MCF 10A (cell line): Measurements from ENCODE around the gene TDRD12. TPM values are rescaled to one million over a fixed set of nuclear protein-coding genes. Genes with fewer than 3 reads are reported as not detected.

Experiments used
- BruUV-seq: library from RNA; stranded (reverse); fragments of 400-500 nt; replicated peaks from 2 replicates; lab custom pipeline; 2021; lab: Mats Ljungman, UMichigan
- CTCF ChIA-PET: fragments of 300-600 bp; sonication (Branson Sonifier 250); formaldehyde crosslinking; extraction: SDS; loops from one replicate; lab custom pipeline; 2021; ENCODE audit warnings: antibody characterized with exemption, inconsistent platforms; lab: Yijun Ruan, JAX
- POLR2A ChIA-PET: fragments of 300-600, 350-650 bp; sonication (Branson Sonifier 250); formaldehyde crosslinking; extraction: SDS; loops from one replicate; lab custom pipeline; 2020; ENCODE audit warnings: antibody characterized with exemption, inconsistent platforms; lab: Yijun Ruan, JAX
- DNase-seq: peaks from one replicate; pipeline ENCODE4 v3.0.0-alpha.2; 2018; ENCODE audit not compliant: unreplicated experiment
- H3K27ac Mint-ChIP-seq: one replicate; pipeline ENCODE4 v1.8.0; 2022; ENCODE audit warnings: mild to moderate bottlenecking, low read depth, mixed read lengths; ENCODE audit not compliant: unreplicated experiment
- H3K27me3 Mint-ChIP-seq: one replicate; pipeline ENCODE4 v1.8.0; 2022; ENCODE audit warnings: mixed read lengths; ENCODE audit not compliant: insufficient read depth, unreplicated experiment
- H3K36me3 Mint-ChIP-seq: one replicate; pipeline ENCODE4 v1.8.0; 2022; ENCODE audit warnings: mild to moderate bottlenecking, moderate library complexity, mixed read lengths; ENCODE audit not compliant: insufficient read depth, unreplicated experiment
- H3K4me1 Mint-ChIP-seq: one replicate; pipeline ENCODE4 v1.8.0; 2022; ENCODE audit warnings: mixed read lengths; ENCODE audit not compliant: insufficient read depth, unreplicated experiment
- H3K4me3 Mint-ChIP-seq: one replicate; pipeline ENCODE4 v1.8.0; 2022; ENCODE audit warnings: mild to moderate bottlenecking, moderate library complexity, mixed read lengths; ENCODE audit not compliant: unreplicated experiment
- H3K9me3 Mint-ChIP-seq: one replicate; pipeline ENCODE4 v1.8.0; 2022; ENCODE audit warnings: mixed read lengths; ENCODE audit not compliant: unreplicated experiment
- intact Hi-C: fragments of 100-400 bp; cut with micrococcal nuclease; formaldehyde crosslinking; loops from 2 replicates; pipeline ENCODE4 v1.14.1; 2022
- total RNA-seq: library from RNA; stranded (reverse); gene quantifications from 2 replicates; pipeline ENCODE4 v1.2.3, GENCODE V29; 2022
- TF ChIP-seq, protein P1 (sequence below): fragments of 200-600 bp; IDR thresholded peaks from one replicate; pipeline ENCODE4 v1.8.0; 2022; ENCODE audit warnings: antibody characterized with exemption, mild to moderate bottlenecking; ENCODE audit not compliant: unreplicated experiment

The TDRD12 gene
- total RNA-seq, 1 experiment from 2014 or later = 0.14 TPM

DNA sequence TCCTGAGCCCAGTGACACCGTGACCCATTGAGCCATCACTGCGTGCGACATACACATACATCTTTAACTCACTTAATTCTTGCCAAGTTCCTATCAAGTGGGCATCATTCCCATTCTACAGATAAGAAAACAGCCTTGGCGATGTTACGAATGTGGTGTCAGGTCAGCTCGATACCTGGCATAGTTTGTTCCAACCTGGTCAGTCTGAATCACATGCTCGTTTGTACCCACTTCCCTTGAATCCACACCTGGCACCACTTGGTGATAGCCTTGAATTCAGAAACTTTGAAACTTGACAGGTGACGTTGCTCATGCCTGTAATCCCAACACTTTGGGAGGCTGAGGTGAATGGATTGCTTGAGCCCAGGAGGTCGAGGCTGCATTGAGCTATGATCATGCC, 90.9 kb downstream of the TDRD12 start:
- Mint-ChIP-seq H3K36me3 (no peaks in the 10 kb centered on the region), H3K27ac (no peak overlapping the region), H3K4me3 (no peak overlapping the region), H3K9me3 (no peaks in the 10 kb centered on the region), H3K27me3 (no peaks in the 10 kb centered on the region), H3K4me1 (peaks cover 9% of the 10 kb centered on the region)
- no peak for DNase-seq
- no TSS peak for BruUV-seq
- intact Hi-C loops = no loop called here
- ChIA-PET CTCF (no interaction called here), POLR2A (no interaction called here)
- TF ChIP-seq, protein P1, sequence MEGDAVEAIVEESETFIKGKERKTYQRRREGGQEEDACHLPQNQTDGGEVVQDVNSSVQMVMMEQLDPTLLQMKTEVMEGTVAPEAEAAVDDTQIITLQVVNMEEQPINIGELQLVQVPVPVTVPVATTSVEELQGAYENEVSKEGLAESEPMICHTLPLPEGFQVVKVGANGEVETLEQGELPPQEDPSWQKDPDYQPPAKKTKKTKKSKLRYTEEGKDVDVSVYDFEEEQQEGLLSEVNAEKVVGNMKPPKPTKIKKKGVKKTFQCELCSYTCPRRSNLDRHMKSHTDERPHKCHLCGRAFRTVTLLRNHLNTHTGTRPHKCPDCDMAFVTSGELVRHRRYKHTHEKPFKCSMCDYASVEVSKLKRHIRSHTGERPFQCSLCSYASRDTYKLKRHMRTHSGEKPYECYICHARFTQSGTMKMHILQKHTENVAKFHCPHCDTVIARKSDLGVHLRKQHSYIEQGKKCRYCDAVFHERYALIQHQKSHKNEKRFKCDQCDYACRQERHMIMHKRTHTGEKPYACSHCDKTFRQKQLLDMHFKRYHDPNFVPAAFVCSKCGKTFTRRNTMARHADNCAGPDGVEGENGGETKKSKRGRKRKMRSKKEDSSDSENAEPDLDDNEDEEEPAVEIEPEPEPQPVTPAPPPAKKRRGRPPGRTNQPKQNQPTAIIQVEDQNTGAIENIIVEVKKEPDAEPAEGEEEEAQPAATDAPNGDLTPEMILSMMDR = no peak

GRCh38 chr19:32811151-32811550, 91.6 kb downstream of the TDRD12 start:
- TF ChIP-seq, protein P1 = no peak
- intact Hi-C loops = no loop called here
- no peak for DNase-seq
- Mint-ChIP-seq H3K27me3 (no peaks in the 10 kb centered on the region), H3K4me1 (peaks cover 9% of the 10 kb centered on the region), H3K27ac (no peak overlapping the region), H3K4me3 (no peak overlapping the region), H3K36me3 (no peaks in the 10 kb centered on the region), H3K9me3 (no peaks in the 10 kb centered on the region)
- no TSS peak for BruUV-seq
- ChIA-PET POLR2A (no interaction called here), CTCF (interaction anchor here (0.7 kb wide), 1 partner anchor 1250 kb away, joined by 3 read pairs; no protein-coding TSS in a partner anchor)

DNA sequence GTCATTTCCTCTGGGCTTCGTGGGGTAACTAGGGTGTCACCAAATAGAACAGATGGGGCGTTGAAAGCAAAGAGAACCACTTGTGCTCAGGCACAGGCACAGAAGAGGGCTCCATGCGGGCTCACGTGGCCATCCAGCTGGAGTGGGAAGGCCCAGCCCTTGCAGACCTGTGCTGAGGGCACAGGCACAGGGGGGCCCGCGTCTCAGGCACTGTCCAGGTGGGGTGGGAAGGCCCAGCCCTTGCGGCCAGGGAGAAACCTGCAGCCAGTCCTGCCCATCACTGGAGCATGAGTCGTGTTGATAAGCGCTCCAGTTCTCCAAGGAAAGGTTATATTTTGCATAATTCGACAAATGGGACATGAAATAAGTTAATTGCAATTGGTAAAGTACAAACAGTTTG, 92.5 kb downstream of the TDRD12 start:
- TF ChIP-seq, protein P1 = no peak
- H3K27me3 Mint-ChIP-seq = no peaks in the 10 kb centered on the region
- ChIA-PET POLR2A (no interaction called here), CTCF (interaction anchor here (0.7 kb wide), 1 partner anchor 1251 kb away, joined by 3 read pairs; no protein-coding TSS in a partner anchor)
- intact Hi-C loops = no loop called here
- DNase-seq = no peak
- H3K4me3 Mint-ChIP-seq = no peak overlapping the region
- H3K4me1 Mint-ChIP-seq = peaks cover 9% of the 10 kb centered on the region
- BruUV-seq = no TSS peak
- no peaks in the 10 kb centered on the region for H3K9me3 Mint-ChIP-seq
- no peak overlapping the region for H3K27ac Mint-ChIP-seq
- no peaks in the 10 kb centered on the region for H3K36me3 Mint-ChIP-seq

GRCh38 chr19:32812571-32812970, 93.0 kb downstream of the TDRD12 start:
- ChIA-PET POLR2A (no interaction called here), CTCF (interaction anchor here (0.7 kb wide), 1 partner anchor 9 kb away, joined by 3 read pairs; no protein-coding TSS in a partner anchor)
- Mint-ChIP-seq H3K36me3 (no peaks in the 10 kb centered on the region), H3K4me1 (peaks cover 9% of the 10 kb centered on the region), H3K9me3 (no peaks in the 10 kb centered on the region), H3K4me3 (no peak overlapping the region), H3K27me3 (no peaks in the 10 kb centered on the region), H3K27ac (no peak overlapping the region)
- TF ChIP-seq, protein P1 = no peak
- intact Hi-C loops = no loop called here
- no TSS peak for BruUV-seq
- no peak for DNase-seq
